Stimulated activated CD4-positive, alpha-beta T cell treated with anti-CD3 and anti-CD28 coated beads, TNF-alpha, amount 100 ng/mL, for 24 hours (primary cell): ENCODE results near the gene C2CD5.
"Not testable (repeated sequence)": the region's sequence is repeated elsewhere in the genome, so short reads cannot be mapped to it uniquely, and the experiment has no call there.

Source experiments
- DNase-seq, 3 experiments: peaks; one replicate each; pipeline ENCODE4 v3.0.0-alpha.2; 2020; ENCODE audit warnings: low read depth in 3 of 3

The C2CD5 gene

DNA sequence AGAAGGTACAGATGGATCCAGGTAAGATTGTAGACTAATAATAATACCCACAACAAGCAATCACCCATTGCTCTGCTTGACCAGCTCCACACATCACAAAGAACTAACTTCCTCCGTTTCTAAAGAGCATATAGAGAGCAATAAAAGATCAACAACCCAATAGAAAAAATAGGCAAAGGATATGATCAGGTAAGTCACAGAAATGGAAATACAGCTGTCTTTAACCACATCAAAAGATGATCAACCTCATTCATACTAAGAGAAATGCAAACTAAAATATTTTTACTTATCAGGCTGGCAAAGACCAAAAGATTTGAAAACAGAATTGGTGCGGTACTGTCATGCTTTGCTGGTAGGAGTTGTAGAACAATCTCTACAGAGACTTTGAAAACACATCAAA, 8.9 kb downstream of the C2CD5 start:
- no peak for DNase-seq

- DNase-seq, result no peak
These were observed 9.3 kb downstream of the C2CD5 start for GRCh38 chr12:22535038-22535437.

DNA sequence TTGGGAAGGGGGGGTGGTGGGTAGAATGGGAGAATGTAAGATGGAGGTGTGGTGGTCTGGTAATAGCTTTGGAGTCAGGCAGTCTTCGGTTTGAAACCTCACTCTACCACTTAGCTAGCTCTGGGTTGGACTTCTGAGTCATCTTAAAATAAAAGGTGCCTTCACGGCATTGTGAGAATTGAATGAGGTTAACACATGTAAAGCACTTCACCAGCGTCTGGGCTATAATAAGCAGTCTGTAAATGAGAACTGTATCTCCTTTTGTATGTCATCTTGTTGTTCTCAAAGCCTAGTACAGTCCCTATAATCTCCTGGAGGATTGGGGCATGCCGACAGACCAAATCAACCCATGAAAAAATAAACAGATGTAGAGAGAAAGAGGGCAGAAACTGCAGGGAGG, 11.2 kb downstream of the C2CD5 start:
- no peak for DNase-seq

DNA sequence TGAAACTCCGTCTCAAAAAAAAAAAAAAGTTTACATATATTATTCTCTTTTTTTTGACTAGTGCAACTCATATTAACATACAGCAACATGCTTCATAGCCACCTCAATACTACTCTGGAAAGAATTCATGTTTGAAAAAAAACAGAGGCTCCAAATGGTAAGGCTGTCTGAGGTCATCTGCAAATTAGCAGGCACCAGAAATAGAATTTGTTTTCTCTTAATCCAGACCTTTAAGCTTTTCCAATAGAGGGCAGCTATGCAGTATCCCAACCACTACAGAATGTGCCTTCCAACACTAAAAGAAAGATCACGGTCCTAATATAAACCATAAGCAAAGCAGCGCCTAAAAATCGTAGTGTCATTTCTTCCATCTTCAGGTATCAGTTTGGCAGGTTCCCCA, 12.0 kb downstream of the C2CD5 start:
- no peak for DNase-seq

GRCh38 chr12:22531205-22531604, 13.1 kb downstream of the C2CD5 start:
- DNase-seq, result no peak

DNA sequence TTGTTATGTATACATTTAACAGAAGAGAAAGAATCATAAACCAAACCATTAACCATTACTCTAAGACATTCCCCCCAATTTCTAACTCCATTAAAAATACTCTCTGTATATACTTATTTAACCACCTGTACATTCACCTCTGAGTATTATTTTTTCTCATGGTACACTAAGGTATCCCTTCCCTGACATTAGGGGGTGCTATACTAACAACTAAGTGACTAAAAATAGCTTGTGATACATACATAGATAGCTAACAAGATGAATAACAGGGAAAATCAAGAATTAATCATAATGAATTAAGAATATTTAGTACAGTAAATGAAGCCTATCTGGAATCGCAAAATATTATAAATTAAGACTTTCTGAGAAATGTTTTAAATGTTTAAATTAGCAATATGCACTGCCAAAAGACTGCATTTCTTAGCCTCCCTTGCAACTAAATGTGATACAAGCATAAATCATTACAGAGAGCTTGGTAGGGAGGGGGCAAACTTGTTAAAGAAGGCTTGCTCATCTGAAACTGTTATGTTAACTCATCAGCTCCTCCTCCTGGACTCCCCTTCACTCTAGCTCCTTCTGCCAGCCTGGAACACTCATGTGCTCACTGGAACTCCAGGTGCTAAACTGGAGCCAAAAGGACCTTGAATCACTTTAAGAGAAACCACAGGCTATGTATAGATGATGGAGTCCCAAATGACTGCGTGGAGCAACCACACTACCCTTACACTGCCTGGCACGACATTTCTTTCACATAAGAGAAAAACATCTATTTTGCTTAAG, 14.9 kb downstream of the C2CD5 start:
- no peak for DNase-seq

- DNase-seq, result no peak
These were observed 16.3 kb downstream of the C2CD5 start for GRCh38 chr12:22527999-22528398.

DNA sequence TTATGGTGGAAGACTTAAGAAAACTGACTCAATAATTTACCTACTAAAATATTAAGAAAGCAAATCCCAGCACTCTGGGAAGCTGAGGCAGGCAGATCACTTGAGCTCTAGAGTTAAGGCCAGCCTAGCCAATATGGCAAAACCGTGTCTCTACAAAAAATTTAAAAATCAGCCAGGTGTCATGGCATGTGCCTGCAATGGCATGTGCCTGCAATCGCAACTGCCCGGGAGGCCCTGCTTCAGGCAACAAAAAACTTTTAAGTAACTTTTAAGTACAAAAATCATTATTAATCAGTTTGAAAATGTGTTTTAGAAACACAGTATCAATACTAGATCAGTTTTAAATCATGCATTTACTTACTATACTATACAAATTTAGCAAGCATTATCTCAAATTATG, 17.5 kb downstream of the C2CD5 start:
- DNase-seq, result no peak

- DNase-seq, result no peak
These were observed 18.9 kb downstream of the C2CD5 start for GRCh38 chr12:22525426-22525825.

DNA sequence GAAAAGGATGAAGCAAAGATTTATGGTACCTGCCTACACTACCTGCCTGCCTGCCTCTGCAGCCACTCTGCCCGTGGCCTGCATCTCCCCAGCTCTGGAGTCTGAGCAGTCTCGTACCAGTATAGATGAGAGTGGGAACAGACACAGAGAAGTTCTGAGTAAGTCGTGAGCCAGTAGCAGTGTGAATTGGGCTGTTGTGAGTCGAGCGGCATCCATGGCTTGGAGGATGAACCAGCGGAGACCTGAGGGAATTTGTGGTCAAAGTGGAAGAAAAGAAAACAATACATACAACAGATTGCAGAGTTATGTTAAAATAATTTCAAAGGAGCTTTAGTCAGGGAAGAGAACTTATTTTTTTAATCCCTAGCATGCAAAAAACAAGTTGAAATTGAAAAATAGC, 25.3 kb downstream of the C2CD5 start:
- DNase-seq, result no peak

- DNase-seq, result no peak
These were observed 26.2 kb downstream of the C2CD5 start for GRCh38 chr12:22518060-22518719.

DNA sequence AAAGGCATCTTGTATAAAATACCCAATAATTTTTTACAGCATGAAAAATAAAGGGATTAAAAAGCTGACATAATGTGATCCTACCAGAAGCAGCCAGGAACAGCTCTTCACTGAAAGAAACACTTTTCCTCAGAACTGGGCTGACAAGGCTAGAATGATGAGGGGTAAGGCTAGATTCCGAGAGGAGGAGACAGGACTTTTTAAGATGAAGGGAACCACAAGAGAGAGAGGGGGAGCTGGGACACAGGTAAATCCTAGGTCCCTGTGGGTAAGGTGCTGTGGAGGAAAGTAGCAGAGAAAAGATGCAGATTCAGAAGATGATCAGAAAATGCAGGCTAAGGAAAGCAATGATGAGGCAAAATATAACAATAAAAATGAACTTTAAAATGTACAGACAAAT, 29.5 kb downstream of the C2CD5 start:
- no peak for DNase-seq

DNA sequence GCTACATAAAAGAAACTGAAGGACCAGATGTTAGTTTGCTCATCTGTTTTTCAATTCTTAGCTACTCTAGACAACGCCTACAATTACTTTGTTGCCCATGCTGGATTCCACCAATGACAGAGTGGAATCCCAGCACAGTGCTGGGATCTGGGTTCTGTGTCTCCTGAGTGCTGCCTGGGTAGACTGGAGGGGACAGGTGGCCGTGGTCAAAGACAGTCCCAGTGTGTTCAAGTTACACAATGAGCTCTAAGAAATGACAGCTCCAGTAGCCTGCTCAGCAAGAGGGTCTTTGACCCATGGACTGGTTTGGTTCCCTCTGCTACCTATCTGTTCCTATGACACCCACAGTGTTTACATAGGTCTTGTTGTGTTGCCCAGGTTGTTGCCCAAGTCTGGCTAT, 38.5 kb downstream of the C2CD5 start:
- DNase-seq, result no peak

DNA sequence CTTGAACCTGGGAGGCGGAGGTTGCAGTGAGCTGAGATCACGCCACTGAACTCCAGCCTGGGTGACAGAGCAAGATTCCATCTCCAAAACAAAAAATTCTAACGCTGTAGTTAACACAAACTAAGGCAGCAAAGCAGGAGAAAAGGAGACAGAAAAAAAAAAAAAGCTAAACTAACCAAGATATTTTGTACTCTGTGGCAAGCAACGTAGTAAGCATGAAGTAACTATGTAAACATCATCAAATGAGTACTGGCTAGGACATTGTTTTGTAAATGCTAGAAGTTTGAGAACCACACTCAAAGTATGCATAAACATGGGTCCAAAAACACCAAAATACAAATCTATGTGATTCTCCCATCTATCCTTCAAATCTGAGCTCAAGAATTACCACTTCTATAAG, 44.2 kb downstream of the C2CD5 start:
- DNase-seq, result no peak

- no peak for DNase-seq
These were observed 44.9 kb downstream of the C2CD5 start for GRCh38 chr12:22499445-22499844.

DNA sequence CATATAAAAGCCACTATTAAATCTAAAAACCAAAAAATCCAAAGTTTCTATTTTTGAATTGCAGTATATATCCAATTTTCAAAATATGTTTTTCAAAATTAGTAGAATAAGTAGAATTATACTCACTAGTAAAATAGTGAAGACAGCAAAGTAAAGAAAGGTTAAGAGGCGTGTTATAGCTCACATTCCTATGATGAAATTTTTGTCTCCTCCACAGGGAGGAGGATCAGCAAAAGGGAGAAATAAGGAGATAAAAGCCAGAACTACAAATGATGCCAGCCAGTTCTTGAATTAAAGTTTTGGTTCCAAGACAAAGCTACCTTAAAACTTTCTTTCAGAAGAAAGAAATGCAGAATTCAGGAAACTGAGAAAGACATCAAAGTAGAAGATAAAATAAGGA, 50.0 kb downstream of the C2CD5 start:
- DNase-seq, result no peak

DNA sequence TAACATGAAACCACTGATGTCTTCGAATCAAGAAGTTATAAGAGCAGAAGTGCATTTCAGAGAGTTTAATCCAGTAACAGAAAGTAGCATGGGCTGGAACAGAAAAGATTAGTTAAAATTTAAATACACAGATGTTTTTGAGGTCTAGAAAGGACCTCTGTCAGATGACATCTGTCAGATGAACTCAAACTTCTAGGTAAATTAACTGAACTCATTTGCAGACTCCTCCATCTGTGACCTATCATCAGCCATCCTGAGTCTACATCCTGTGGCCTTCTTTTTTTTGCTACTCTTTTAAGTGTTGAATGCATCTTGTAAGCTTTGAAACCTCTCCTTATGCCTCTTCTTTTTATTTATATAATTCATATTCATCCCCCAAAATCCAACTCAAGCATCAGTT, 53.3 kb downstream of the C2CD5 start:
- no peak for DNase-seq

DNA sequence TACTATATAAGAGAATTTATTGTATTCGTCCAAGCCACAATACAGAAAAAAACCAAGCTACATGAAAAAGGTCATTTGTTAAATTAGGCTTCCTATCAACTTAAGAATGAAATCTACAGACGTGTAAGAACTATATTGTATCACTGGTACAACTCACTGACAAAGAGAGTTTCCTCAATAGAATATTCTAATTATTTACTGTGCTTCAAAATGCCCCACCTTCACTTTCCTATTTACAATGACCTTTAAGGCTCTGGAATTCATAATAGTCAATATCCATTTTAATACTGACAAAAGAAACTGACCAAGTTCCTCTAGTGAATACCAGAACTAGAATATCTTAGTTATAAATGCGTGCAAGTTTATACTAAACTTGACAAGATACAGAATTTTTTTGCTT, 55.9 kb downstream of the C2CD5 start:
- DNase-seq, result no peak

- not testable (repeated sequence) for DNase-seq
These were observed 56.7 kb downstream of the C2CD5 start for GRCh38 chr12:22487683-22488082.

DNA sequence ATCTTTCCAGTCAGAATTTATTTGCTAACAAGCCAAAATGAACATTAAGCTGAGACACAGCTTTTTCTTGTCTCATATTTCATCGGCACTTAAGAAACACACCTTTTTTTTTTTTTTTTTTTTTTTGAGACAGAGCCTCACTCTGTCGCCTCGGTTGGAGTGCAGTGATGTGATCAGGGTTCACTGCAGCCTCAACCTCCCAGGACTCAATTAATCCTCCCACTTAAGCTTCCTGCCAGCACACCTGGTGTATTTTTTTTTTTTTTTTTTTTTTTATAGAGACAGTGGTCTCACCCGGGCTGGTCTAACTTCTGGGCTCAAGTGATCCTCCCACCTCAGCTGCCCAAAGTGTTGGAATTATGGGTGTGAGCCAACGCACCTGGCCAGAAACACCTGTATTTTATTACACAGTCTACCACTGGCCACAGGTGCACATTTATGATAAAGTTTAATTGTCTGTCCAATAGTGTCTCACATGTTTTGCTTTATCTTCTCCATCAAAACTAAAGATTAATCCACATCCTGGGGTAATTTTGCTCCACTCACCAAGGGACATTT, 62.7 kb downstream of the C2CD5 start:
- no peak for DNase-seq

GRCh38 chr12:22480814-22481213, 63.5 kb downstream of the C2CD5 start:
- not testable (repeated sequence) for DNase-seq

GRCh38 chr12:22480016-22480415, 64.3 kb downstream of the C2CD5 start:
- no peak for DNase-seq

DNA sequence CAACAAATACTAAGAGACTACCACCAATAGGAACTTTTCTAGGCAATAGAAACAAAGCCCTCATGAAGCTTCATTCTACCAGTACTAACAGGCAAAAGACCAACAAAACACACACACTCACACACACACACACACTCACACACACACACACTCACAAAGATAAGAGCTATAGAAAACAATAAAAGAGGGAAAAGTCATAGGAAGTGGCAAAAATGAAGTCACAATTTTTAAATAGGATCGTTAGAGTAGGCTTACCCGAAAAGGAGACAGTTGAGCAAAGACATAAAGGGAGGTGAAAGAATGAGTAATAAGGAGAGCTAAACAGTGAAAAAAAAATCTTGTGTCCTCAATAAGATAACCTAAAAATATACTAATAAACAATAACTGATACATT, 66.5 kb downstream of the C2CD5 start:
- DNase-seq, result no peak
